Adrenal gland (tissue), 5 donors: ENCODE results near the gene NXF1.

Source experiments
- POLR2A ChIP-seq, 2 donors: fragments of 450-650 bp; IDR thresholded peaks; one replicate each; pipeline ENCODE4 v1.6.1; 2017; ENCODE audit warnings: antibody characterized with exemption in 2 of 2, mild to moderate bottlenecking in 2 of 2, moderate library complexity in 1 of 2
- TF ChIP-seq, protein P1 (sequence below), 6 experiments: fragments of 450-650 bp in 4 of 6; fragments of 200-600 bp in 2 of 6; sonication (generic) in 1 of 6; IDR thresholded peaks; 1 replicate in 5 of 6; 2 replicates in 1 of 6; pipeline versions ENCODE4 v1.5.1 to v1.8.0; 2016 to 2021; ENCODE audit warnings: antibody characterized with exemption in 6 of 6, mild to moderate bottlenecking in 2 of 6, moderate library complexity in 1 of 6
- donor health status: DM: no; HTN: no; CAD: no.

DNA sequence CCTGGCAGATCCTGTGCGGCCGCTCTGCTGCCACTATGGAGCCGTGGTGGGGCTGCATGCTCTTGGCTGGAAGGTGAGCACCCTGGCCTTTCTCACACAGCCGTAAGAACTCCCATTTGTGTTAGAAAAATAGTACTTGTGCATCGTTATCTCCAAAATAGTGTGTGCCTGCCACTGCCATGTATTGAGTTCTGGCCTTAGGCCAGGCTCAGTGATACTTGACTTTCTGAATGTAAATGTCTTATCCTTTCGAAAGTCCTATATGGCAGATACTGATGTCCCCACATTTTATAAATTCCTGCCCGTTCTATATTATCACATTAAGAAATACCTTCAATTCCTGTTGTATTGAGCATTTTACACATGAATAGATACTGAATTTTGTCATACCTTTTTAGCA lies 22.5 kb downstream of the NXF1 start:
- TF ChIP-seq POLR2A (IDR thresholded peaks at IDR 0.05): no peak
- TF ChIP-seq, protein P1, sequence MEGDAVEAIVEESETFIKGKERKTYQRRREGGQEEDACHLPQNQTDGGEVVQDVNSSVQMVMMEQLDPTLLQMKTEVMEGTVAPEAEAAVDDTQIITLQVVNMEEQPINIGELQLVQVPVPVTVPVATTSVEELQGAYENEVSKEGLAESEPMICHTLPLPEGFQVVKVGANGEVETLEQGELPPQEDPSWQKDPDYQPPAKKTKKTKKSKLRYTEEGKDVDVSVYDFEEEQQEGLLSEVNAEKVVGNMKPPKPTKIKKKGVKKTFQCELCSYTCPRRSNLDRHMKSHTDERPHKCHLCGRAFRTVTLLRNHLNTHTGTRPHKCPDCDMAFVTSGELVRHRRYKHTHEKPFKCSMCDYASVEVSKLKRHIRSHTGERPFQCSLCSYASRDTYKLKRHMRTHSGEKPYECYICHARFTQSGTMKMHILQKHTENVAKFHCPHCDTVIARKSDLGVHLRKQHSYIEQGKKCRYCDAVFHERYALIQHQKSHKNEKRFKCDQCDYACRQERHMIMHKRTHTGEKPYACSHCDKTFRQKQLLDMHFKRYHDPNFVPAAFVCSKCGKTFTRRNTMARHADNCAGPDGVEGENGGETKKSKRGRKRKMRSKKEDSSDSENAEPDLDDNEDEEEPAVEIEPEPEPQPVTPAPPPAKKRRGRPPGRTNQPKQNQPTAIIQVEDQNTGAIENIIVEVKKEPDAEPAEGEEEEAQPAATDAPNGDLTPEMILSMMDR (IDR thresholded peaks at IDR 0.05): no peak
